Hepatocyte (in vitro differentiated cells): ENCODE measurements around the gene AKNAD1. TPM values are rescaled to one million over a fixed set of nuclear protein-coding genes. Genes with fewer than 3 reads are reported as not detected.

Experiments
- DNase-seq: peaks from one replicate; pipeline ENCODE4 v3.0.0-alpha.2; 2016; ENCODE audit warnings: low spot score
- H2AFZ ChIP-seq: fragments of 200-600 bp; sonication (generic); 2 replicates; pipeline ENCODE4 v1.6.0; 2016; ENCODE audit warnings: antibody characterized with exemption, mild to moderate bottlenecking
- H3K27ac ChIP-seq: fragments of 200-600 bp; sonication (generic); 2 replicates; pipeline ENCODE4 v1.5.1; 2016; ENCODE audit warnings: mild to moderate bottlenecking
- H3K27me3 ChIP-seq: fragments of 200-600 bp; sonication (generic); 2 replicates; pipeline ENCODE4 v1.6.1; 2016
- H3K36me3 ChIP-seq: fragments of 200-600 bp; sonication (generic); replicated peaks from 2 replicates; pipeline ENCODE4 v1.5.1; 2016; ENCODE audit warnings: low read depth; ENCODE audit not compliant: insufficient read depth
- H3K4me1 ChIP-seq: fragments of 200-600 bp; sonication (generic); 2 replicates; pipeline ENCODE4 v1.5.1; 2016; ENCODE audit warnings: mild to moderate bottlenecking, moderate library complexity; ENCODE audit not compliant: insufficient read depth
- H3K4me2 ChIP-seq: fragments of 200-600 bp; sonication (generic); 2 replicates; pipeline ENCODE4 v1.6.0; 2016
- H3K4me3 ChIP-seq: fragments of 200-600 bp; sonication (generic); 2 replicates; pipeline ENCODE4 v1.5.1; 2016; ENCODE audit warnings: mild to moderate bottlenecking
- H3K79me2 ChIP-seq: fragments of 200-600 bp; sonication (generic); 2 replicates; pipeline ENCODE4 v1.6.0; 2017; ENCODE audit warnings: mild to moderate bottlenecking
- H3K9me2 ChIP-seq: fragments of 200-600 bp; sonication (generic); replicated peaks from 2 replicates; pipeline ENCODE4 v1.6.0; 2017; ENCODE audit warnings: mild to moderate bottlenecking; ENCODE audit not compliant: insufficient read depth
- H3K9me3 ChIP-seq: fragments of 200-600 bp; sonication (generic); 2 replicates; pipeline ENCODE4 v1.5.1; 2016; ENCODE audit warnings: low read depth, mild to moderate bottlenecking
- H4K20me1 ChIP-seq: fragments of 200-600 bp; sonication (generic); 2 replicates; pipeline ENCODE4 v1.6.0; 2016; ENCODE audit warnings: mild to moderate bottlenecking; ENCODE audit not compliant: insufficient read depth, poor library complexity, severe bottlenecking
- EZH2 ChIP-seq: fragments of 200-600 bp; sonication (generic); IDR thresholded peaks from 2 replicates; pipeline ENCODE4 v1.6.1; 2016; ENCODE audit warnings: antibody characterized with exemption, mild to moderate bottlenecking, borderline replicate concordance
- EZH2phosphoT487 ChIP-seq: fragments of 200-600 bp; sonication (generic); IDR thresholded peaks from one replicate; pipeline ENCODE4 v1.6.1; 2018; ENCODE audit warnings: antibody characterized with exemption, mild to moderate bottlenecking, low read depth, moderate library complexity; ENCODE audit not compliant: unreplicated experiment, severe bottlenecking
- WGBS: methylation state at CpG from one replicate; pipeline ENCODE4 v1.1.6; 2016; ENCODE audit warnings: low lambda C conversion rate; ENCODE audit errors: missing lambda C conversion rate; 5-methylcytosine and 5-hydroxymethylcytosine counted together
- polyA plus RNA-seq: library from polyadenylated mRNA; unstranded; fragments of >200 nt; fragmentation: Nextera tagmentation; extraction: Ambion mirVana; gene quantifications from 2 replicates; pipeline ENCODE4 v1.2.1, GENCODE V29; 2016
- total RNA-seq: library from RNA; depleted of rRNA; stranded (reverse); fragments of >200 nt; gene quantifications from 2 replicates; pipeline ENCODE4 v1.2.3, GENCODE V29; 2014
- TF ChIP-seq, protein P1 (sequence below): fragments of 200-600 bp; sonication (generic); IDR thresholded peaks from 2 replicates; pipeline ENCODE4 v1.5.1; 2016; ENCODE audit warnings: antibody characterized with exemption, mild to moderate bottlenecking; ENCODE audit not compliant: poor library complexity

The AKNAD1 gene
- total and polyA plus RNA-seq, 2 experiments from 2014 or later, result 0.80 TPM; not detected in 1

DNA sequence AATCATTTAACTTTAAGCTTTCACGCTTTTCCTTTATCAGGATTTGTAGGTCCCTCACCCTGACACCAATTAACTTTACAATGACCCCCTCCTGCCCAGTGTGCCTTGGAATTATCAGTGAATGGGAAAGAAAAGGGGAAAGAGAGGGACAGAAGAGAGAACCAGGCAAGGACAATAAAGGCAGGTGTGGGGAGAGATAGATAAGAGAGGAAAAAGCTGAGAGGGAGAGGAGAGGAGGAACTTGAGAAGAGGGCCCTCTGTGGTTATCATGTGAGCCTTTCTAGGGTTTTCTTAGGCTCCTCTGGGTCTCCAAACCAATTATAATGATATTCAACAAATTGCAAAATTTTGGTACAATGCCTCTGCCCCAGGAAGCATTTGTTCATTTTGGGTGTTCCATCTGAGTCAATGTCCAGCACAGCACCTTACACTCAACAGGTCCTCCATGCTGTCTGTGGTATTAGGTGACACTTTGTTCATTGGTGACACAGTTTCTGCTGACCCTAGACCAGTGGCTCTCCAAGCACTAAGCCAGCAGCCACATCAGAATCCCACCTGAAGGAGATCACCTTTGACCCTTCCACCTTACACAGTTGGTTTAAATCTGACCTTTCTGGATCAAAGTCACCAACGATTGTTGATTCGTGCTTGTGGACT is 14.2 kb downstream of the AKNAD1 start:
- no peak for DNase-seq
- WGBS, result 80% methylated on average over 3 of the region's 3 CpGs
- Histone ChIP-seq H3K27ac (no peak overlapping the region), H4K20me1 (no peaks in the 10 kb centered on the region), H3K79me2 (no peaks in the 10 kb centered on the region), H2AFZ (no peak overlapping the region), H3K4me3 (no peak overlapping the region), H3K4me2 (no peak overlapping the region), H3K9me3 (no peaks in the 10 kb centered on the region), H3K36me3 (no peaks in the 10 kb centered on the region), H3K4me1 (no peaks in the 10 kb centered on the region), H3K9me2 (no peaks in the 10 kb centered on the region), H3K27me3 (no peaks in the 10 kb centered on the region)
- no peak for TF ChIP-seq EZH2
- no peak for TF ChIP-seq EZH2phosphoT487
- TF ChIP-seq, protein P1, sequence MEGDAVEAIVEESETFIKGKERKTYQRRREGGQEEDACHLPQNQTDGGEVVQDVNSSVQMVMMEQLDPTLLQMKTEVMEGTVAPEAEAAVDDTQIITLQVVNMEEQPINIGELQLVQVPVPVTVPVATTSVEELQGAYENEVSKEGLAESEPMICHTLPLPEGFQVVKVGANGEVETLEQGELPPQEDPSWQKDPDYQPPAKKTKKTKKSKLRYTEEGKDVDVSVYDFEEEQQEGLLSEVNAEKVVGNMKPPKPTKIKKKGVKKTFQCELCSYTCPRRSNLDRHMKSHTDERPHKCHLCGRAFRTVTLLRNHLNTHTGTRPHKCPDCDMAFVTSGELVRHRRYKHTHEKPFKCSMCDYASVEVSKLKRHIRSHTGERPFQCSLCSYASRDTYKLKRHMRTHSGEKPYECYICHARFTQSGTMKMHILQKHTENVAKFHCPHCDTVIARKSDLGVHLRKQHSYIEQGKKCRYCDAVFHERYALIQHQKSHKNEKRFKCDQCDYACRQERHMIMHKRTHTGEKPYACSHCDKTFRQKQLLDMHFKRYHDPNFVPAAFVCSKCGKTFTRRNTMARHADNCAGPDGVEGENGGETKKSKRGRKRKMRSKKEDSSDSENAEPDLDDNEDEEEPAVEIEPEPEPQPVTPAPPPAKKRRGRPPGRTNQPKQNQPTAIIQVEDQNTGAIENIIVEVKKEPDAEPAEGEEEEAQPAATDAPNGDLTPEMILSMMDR, result no peak

DNA sequence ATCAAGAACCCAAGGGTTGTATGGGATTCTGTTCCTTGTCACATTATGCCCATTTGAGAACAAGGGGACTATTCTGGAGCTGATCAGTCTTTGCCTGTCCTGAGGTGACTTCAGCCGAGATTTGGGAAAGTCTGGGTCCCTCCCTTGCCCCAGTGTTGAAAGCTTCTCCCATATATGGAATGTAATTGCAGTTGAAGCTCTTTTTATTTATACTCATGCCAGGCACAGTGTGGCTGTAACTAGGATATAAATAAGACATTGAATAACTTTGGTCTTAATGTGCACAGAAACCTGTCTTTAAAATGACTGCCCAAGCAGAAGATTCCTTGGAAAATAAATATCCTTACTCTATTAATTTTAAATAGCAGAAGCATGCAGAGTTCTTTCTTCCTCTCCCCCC is 15.2 kb downstream of the AKNAD1 start:
- Histone ChIP-seq H3K27me3 (no peaks in the 10 kb centered on the region), H3K27ac (no peak overlapping the region), H3K9me3 (no peaks in the 10 kb centered on the region), H4K20me1 (no peaks in the 10 kb centered on the region), H3K9me2 (no peaks in the 10 kb centered on the region), H2AFZ (no peak overlapping the region), H3K4me3 (no peak overlapping the region), H3K36me3 (no peaks in the 10 kb centered on the region), H3K4me2 (no peak overlapping the region), H3K4me1 (no peaks in the 10 kb centered on the region), H3K79me2 (no peaks in the 10 kb centered on the region)
- no peak for DNase-seq
- TF ChIP-seq, protein P1, result no peak
- TF ChIP-seq EZH2, result no peak
- TF ChIP-seq EZH2phosphoT487, result no peak
- WGBS, result 52% methylated on average over 1 of the region's 1 CpG

DNA sequence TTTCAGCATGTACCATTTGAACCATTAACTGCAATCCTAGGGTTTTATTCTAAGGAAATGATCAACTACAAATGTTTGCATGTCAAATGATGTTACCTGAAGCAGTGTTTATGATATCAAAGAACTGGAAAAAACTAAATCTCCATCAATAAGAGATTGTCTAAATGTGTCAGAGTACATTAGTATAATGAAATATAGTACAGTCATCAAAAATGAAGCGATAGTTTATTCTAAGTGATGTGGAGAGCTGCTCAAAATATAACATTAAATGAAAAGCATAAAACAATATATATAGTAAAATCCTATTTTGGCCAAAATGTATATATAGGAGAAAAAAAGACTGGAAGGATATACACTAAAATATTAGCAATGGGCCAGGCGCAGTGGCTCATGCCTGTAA is 24.0 kb downstream of the AKNAD1 start:
- no peak overlapping the region for H3K4me2 ChIP-seq
- H3K9me3 ChIP-seq, result no peaks in the 10 kb centered on the region
- H2AFZ ChIP-seq, result no peak overlapping the region
- H3K4me1 ChIP-seq, result peaks cover 19% of the 10 kb centered on the region
- WGBS, result 97% methylated on average over 2 of the region's 2 CpGs
- no peaks in the 10 kb centered on the region for H3K27me3 ChIP-seq
- H3K27ac ChIP-seq, result no peak overlapping the region
- TF ChIP-seq EZH2phosphoT487 (no peak), EZH2 (no peak)
- TF ChIP-seq, protein P1, result no peak
- no peaks in the 10 kb centered on the region for H3K36me3 ChIP-seq
- H4K20me1 ChIP-seq, result no peaks in the 10 kb centered on the region
- H3K79me2 ChIP-seq, result no peaks in the 10 kb centered on the region
- no peak overlapping the region for H3K4me3 ChIP-seq
- no peaks in the 10 kb centered on the region for H3K9me2 ChIP-seq
- DNase-seq, result no peak

- Histone ChIP-seq H4K20me1 (no peaks in the 10 kb centered on the region), H3K9me3 (no peaks in the 10 kb centered on the region), H2AFZ (peak overlapping the region; percentile 22), H3K4me3 (no peak overlapping the region), H3K4me1 (peaks cover 19% of the 10 kb centered on the region), H3K27ac (peak overlapping the region; percentile 83), H3K9me2 (no peaks in the 10 kb centered on the region), H3K4me2 (peak overlapping the region; percentile 15), H3K79me2 (no peaks in the 10 kb centered on the region), H3K27me3 (no peaks in the 10 kb centered on the region), H3K36me3 (no peaks in the 10 kb centered on the region)
- no peak for DNase-seq
- WGBS, result 52% methylated on average over 2 of the region's 2 CpGs
- TF ChIP-seq, protein P1, result no peak
- TF ChIP-seq EZH2phosphoT487 (no peak), EZH2 (no peak)
Observed at GRCh38 chr1:108831225-108831624, 25.7 kb downstream of the AKNAD1 start.
